GM19240 (cell line): ENCODE results near the gene ATAD1.
"Not testable (repeated sequence)": the region's sequence is repeated elsewhere in the genome, so short reads cannot be mapped to it uniquely, and the experiment has no call there.

Source experiments
- DNase-seq: peaks from one replicate; pipeline ENCODE4 v3.0.0; 2011; ENCODE audit warnings: low spot score; ENCODE audit not compliant: insufficient read length

Gene ATAD1

GRCh38 chr10:87817609-87818504, at the start of gene ATAD1:
Gene ATAD1, minus strand, starts transcription at chr10:87818226. Its CDS starts 3,627 bp downstream, at chr10:87814599.
- DNase-seq: peak; percentile 30

GRCh38 chr10:87867453-87867852, 49.4 kb upstream of the ATAD1 start:
- no peak for DNase-seq

DNA sequence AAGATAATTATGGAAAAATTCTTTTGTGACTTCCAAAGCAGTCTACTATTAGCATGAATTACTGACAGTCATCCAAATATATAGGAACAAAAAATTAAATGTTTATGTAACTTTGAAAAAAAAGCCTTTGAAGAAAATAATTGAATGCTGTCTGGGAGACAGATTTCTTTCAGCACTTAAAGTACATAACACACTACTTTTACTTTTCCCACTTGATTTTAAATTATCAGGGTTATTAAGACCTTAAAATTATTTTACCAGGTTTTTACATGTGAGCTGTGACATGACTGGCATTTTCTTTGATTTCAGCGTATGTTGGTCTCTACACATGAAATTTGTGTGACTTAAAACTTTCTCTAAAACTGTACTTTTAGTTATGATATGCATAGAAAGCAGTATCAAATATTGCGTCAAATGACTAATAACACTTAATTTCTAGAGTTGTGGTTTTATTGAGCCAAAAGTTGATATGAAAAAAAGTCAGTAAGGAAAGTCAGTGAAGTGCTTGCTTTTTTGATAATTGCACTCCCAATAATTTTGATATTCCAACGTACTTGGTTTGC, 48.5 kb upstream of the ATAD1 start:
- DNase-seq: no peak

- no peak for DNase-seq
Measured at GRCh38 chr10:87865241-87865881, 47.3 kb upstream of the ATAD1 start.

- no peak for DNase-seq
Measured at GRCh38 chr10:87864496-87865059, 46.6 kb upstream of the ATAD1 start.

GRCh38 chr10:87863951-87864495, 46.0 kb upstream of the ATAD1 start:
- not testable (repeated sequence) for DNase-seq

DNA sequence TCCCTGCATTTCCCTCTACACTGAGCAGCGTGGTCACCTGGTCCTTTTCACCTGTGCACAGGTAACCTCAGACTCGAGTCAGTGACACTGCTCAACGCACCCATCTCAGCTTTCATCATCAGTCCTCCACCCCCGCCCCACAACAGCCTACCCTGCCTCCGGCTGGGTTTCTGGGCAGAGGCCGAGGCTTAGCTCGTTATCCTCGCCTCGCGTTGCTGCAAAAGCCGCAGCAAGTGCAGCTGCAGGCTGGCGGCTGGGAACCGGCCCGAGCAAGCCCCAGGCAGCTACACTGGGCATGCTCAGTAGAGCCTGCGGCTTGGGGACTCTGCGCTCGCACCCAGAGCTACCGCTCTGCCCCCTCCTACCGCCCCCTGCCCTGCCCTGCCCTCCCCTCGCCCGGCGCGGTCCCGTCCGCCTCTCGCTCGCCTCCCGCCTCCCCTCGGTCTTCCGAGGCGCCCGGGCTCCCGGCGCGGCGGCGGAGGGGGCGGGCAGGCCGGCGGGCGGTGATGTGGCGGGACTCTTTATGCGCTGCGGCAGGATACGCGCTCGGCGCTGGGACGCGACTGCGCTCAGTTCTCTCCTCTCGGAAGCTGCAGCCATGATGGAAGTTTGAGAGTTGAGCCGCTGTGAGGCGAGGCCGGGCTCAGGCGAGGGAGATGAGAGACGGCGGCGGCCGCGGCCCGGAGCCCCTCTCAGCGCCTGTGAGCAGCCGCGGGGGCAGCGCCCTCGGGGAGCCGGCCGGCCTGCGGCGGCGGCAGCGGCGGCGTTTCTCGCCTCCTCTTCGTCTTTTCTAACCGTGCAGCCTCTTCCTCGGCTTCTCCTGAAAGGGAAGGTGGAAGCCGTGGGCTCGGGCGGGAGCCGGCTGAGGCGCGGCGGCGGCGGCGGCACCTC, 45.3 kb upstream of the ATAD1 start, which contains the start of the genes KLLN and PTEN:
Gene KLLN (minus strand): TSS at position 481 of the 891 bp plus-strand sequence. CDS start 1,046 bp downstream, outside the sequence.
Gene PTEN (plus strand): TSS at position 573 of the 891 bp plus-strand sequence. CDS start 845 bp downstream, outside the sequence.
- peak; percentile 10 for DNase-seq

- no peak for DNase-seq
Measured at GRCh38 chr10:87862679-87863052, 44.6 kb upstream of the ATAD1 start.

DNA sequence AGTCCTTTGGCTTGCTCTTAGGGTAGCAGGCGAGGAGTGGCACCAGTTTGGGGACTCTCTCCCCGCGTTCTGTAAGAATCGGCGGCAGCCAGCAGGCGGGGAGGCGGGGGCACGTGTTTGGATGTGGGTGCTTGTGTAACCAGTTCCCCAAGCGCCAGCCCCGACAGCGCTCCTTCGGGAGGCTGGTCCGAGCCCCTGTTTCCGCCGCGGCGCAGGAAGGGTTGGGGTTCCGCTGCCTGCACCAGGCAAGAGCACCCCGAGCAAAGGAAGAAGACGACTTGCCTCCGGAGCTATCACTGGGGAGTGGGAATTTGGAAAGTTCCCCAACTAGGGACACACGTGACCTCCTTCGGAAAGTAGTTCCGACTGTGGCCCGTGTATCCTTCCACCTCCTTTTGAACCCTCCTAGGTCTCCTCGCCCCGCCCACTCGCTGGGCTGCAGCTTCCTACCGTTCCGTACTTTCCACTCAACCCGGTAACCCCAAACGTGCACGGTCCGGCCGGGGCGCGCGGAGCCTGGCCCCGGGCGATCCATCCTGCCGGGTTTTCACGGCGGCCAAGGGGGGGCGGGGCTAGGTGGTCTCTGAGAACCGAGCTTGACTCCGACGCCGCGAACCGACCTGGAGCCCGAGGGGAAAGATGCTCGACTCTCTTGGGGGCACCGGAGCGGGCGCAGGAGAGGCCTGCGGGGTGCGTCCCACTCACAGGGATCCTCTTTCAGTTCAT, 44.1 kb upstream of the ATAD1 start:
- DNase-seq: peak; percentile 45

GRCh38 chr10:87861566-87861952, 43.5 kb upstream of the ATAD1 start:
- DNase-seq: peak; percentile 11

- no peak for DNase-seq
Measured at GRCh38 chr10:87860816-87861403, 42.9 kb upstream of the ATAD1 start.

GRCh38 chr10:87860156-87860795, 42.2 kb upstream of the ATAD1 start:
- no peak for DNase-seq

GRCh38 chr10:87855665-87856064, 37.6 kb upstream of the ATAD1 start:
- DNase-seq: not testable (repeated sequence)

DNA sequence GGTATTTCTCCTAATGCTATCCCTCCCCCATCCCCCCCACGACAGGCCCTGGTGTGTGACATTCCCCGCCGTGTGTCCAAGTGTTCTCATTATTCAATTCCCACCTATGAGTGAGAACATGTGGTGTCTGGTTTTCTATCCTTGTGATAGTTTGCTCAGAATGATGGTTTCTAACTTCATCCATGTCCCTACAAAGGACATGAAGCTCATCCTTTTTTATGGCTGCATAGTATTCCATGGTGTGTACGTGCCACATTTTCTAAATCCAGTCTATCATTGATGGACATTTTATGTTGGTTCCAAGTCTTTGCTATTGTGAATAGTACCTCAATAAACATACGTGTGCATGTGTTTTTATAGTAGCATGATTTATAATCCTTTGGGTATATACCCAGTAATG, 37.2 kb upstream of the ATAD1 start:
- not testable (repeated sequence) for DNase-seq

DNA sequence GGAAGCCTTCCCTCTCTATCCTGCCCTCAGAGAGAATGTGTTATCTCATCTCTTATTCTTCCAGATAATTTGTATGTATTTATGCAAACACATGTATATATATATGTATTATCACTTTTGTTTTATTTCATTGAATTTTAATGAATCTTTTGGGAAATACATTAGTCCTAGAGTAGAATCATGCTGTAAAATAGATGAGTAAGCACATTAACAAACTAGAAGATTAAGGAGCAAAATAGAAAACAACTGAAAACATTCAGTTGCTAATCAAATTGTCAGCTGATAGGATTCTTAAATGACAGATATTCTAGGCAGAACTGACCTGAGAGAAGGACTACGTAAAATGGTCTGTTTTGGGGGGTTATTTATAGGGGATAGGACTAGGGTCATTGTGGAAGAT, 34.1 kb upstream of the ATAD1 start:
- DNase-seq: no peak

DNA sequence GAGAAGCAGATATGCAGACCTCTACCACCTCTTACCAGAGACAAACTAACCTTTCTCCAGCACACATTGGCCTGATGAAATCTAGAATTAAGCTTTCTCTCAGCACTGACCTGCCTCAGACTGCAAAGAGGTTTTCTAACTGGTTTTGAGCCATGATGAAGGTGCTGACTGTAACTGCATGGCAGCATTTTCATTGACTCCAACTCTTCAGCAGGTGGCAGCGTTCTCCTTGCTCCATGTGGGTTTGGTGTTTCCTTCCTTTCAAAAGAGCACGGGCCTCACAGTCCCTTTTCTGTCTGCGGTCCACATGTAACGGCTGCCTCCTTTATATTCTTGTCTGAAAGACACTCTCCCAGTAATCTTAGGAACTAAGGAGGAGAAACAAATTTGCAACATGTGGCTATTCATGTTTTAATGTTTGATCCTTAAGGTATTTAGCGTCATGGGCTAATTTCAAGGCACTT, 32.7 kb upstream of the ATAD1 start:
- no peak for DNase-seq

GRCh38 chr10:87849001-87849400, 31.0 kb upstream of the ATAD1 start:
- DNase-seq: no peak

DNA sequence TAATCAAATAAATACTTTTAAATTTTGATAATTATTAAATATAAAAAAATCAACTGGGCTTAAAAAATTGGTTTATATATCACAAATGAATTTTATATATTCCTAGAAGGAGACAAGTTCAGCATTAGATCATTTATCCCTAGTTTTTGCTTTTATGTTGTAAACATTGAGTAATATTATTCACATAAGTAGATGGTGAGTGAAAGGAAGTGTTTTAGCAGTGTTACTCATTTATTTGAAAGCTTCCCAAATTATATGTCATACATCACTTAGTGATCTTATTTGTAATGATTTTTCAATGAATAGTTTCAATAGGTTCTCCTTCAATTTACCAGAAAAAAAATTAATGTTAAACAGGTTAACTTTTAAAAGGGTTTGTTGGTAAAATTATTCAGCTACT, 29.5 kb upstream of the ATAD1 start:
- no peak for DNase-seq

DNA sequence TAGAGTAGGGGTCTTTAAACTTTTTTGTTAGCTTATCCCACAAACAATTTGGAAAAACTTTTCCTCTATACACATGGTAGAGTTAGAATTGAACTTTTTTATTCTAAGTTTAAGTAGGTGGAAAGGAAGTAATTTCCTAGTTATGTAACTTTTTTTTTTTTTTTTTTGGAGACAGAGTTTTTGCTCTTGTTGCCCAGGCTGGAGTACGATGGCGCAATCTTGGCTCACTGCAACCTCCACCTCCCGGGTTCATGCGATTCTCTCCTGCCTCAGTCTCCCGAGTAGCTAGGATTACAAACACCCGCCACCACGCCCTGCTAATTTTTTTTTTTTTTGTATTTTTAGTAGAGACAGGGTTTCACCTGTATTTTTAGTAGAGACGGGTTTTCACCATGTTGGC, 28.7 kb upstream of the ATAD1 start:
- DNase-seq: not testable (repeated sequence)
